GM21528 (cell line): ENCODE results near the gene TMEM116.
"Not testable (repeated sequence)": the region's sequence is repeated elsewhere in the genome, so short reads cannot be mapped to it uniquely, and the experiment has no call there.

Source experiments
- ATAC-seq: cut with Tn5 transposase; IDR thresholded peaks from one replicate; pipeline ENCODE4 v1.9.1; 2021; ENCODE audit warnings: mild to moderate bottlenecking, moderate library complexity; ENCODE audit not compliant: unreplicated experiment, low FRiP score

Gene TMEM116

DNA sequence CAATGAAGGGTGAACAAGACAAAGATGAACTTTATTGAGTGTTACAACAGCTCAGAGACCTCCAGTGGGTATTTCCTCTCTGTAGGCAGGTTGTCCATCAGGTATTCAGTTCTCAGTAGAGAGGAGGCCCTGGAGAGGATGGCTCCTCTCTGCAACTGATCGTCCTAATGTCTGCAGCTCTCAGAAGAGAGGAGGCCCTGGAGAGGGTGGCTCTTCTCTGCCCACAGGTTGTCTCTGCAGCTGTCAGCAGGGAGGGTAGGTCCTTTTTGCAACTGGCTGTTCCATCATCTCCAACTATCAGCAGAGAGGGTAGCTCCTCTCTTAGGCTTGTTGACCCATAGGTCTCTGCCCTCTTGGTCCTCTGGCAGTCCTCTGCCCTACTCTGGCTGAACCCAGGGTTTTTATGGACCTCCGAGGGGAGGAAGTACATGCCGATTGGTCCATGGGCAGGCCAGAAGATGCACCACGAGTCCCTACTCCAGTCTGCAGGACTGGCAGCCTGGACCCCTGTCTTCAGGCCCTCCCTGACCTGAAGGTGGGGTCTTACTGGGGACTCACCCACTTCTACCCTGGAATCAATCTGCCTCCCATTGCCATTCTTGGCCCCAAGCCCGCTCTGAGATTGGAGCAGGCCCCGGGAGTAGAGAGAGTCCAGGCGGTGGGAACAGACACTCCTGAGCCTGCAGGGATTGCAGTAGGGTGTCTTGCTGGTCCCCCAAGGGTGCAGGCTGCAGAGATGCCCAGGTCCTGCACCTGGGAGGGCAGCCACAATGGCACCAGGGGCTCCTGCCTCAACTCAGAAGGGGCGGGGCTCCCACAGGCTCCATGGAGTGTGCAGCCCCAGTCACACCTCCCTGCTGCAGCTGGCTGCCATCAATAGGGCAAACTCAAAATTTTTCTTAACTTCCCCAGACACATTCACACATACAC lies 2.3 kb downstream of the TMEM116 start:
- ATAC-seq = no peak

DNA sequence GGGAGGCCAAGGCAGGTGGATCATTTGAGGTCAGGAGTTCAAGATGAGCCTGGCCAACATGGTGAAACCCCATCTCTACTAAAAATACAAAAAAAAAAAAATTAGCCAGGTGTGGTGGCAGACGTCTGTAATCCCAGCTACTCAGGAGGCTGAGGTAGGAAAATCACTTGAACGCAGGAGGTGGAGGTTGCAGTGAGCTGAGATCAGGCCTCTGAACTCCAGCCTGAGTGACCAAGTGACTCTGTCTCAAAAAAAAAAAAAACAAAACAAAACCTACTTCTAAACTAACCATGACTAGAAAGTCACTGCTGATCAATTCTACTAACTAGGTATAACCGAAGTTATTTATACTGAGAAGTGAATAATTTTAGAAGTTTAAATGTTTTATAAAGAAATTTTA lies 3.4 kb downstream of the TMEM116 start:
- ATAC-seq = not testable (repeated sequence)

GRCh38 chr12:112008918-112009317 lies 4.0 kb downstream of the TMEM116 start:
- no peak for ATAC-seq

DNA sequence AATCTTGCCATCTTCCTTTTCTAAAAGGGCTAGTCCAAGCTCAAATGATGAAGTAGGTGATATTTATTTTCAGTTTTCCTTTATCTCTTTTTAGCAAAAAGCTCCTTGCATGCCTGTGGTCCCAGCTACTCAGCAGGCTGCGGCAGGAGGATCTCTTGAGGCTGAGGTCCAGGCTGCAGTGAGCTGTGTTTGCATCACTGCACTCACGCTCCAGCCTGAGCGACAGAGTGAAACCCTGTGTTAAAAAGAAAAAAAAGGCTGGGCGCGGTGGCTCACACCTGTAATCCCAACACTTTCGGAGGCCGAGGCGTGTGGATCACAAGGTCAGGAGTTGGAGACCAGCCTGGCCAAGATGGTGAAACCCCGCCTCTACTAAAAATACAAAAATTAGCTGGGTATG lies 5.0 kb downstream of the TMEM116 start:
- ATAC-seq = no peak

DNA sequence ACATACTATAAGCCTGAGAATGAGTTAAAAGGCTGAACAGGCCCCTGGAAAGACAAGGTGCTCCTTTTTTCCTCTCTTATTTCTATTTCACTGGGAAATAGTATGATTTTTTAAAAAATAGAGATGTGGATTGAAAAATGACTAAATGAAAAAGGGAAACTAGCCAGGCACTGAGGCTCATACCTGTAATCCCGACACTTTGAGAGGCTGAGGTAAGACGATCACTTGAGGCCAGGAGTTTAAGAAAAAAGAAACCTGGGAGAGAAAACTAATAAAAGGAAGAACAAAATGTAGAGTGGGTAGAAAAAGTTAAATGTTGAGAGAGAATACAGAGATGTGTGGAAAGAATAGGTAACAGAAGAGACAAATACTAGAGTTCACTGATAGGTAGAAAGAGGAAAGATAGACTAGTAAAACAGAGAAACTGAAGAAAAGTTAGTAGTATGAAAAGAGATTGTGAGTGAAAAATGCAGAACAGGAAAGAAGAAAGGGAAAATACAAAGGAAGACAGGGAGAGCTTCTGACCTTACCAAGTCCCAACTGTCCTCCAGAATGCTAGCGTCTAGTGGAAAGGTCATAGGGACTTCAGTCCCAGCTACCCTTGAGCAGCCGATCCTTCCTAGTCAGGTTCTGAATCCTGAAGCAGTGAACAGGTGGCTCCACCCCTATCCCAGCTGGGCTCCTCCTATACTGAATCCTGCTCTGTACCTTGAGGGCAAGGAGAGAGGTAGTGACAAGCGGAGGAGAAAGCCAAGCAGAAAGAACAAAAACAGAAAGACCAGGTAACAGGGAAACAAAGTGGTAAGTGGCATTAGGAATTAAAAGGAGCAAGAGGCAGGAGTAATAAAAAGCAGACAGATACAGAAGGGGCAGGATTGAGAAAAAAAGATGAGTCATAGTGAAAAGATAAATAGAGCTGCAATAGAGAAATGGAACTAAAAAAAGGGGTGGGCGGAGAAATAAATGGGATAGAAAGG lies 7.3 kb downstream of the TMEM116 start:
- no peak for ATAC-seq

DNA sequence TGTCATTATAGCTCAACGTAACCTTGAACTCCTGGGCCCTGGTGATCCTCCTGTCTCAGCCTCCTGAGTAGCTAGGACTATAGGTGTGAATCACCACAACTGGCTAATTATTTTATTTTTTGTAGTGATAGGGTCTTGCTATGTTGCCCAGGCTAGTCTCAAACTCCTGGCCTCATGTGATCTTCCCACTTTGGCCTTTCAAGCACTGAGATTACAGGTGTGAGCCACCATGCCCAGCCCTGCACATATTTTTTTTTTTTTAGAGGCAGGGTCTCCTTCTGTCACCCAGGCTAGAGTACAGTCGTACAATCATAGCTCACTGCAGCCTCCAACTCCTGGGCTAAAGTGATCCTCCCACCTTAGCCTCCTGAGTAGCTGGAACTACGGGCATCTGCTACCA lies 8.9 kb downstream of the TMEM116 start:
- ATAC-seq = no peak

DNA sequence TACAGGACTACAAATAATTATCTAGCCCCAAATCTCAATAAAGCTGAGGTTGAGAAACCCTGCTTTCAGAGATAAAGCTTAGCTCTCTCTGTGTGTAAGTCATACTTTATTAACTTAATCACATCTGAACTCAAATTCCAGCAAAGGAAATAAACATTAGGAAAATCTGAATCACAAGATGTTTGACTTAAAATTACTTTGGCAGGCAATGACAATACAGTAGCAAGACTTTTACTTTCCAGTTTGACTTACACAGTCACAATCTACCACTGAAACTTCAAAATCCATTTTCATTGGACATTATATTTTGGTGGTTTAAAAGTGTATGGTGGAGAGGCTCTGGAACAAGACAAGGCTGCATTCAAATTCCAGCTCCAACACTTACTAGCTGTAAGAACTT lies 11.4 kb downstream of the TMEM116 start:
- ATAC-seq = no peak

DNA sequence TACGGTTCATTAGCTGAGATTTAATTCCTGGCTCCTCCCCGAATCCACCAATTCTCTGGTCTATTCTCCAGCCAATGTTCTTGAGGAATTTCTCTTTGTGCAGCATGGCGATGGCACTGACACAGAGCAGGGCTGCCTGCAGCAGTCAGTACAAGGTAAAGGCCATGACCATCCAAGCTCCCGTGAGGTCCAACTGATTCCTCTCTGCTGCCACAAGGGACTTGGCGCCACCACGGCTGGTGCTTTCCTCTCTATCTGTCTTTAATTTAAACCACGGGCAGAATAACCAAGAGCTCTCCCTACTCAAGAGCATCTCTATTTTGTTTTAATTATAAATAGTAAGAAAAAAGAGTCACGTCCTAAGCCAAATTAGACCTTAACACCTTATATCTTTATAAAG lies 12.1 kb downstream of the TMEM116 start:
- ATAC-seq = no peak

DNA sequence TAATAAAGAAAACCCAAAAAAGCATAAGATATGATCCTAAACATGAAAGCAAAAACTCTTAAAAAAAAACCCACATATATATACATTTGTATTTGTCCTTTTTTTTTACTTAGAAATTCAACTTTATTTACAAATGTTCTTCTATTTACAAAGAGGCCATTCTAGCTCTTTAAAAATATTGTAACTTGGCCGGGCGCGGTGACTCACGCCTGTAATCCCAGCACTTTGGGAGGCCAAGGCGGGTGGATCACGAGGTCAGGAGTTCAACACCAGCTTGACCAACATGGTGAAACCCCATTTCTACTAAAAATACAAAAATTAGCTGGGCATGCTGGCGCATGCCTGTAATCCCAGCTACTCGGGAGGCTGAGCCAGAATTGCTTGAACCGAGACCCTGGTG lies 13.8 kb downstream of the TMEM116 start:
- ATAC-seq = not testable (repeated sequence)

DNA sequence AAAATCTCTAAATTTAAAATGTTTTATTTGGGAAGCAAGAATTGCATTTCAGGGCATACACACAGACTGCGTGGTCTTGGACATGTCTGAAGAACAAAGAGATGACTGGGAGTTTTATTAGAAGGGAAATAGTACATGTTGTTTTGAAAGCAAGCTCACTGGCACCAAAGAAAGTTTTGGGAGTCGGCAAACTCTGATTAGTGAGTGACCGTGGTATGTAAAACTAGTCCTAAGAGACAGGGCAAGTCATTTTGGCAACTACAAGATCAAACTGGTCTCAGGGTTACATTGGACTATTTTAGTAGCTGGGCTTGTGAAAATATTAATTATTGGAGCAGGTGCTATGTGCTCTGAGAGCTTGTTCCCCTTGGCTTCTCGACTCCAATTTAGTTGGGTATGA lies 14.9 kb downstream of the TMEM116 start:
- ATAC-seq = no peak

- ATAC-seq = no peak
Observed at GRCh38 chr12:111997300-111997699, 15.7 kb downstream of the TMEM116 start.

DNA sequence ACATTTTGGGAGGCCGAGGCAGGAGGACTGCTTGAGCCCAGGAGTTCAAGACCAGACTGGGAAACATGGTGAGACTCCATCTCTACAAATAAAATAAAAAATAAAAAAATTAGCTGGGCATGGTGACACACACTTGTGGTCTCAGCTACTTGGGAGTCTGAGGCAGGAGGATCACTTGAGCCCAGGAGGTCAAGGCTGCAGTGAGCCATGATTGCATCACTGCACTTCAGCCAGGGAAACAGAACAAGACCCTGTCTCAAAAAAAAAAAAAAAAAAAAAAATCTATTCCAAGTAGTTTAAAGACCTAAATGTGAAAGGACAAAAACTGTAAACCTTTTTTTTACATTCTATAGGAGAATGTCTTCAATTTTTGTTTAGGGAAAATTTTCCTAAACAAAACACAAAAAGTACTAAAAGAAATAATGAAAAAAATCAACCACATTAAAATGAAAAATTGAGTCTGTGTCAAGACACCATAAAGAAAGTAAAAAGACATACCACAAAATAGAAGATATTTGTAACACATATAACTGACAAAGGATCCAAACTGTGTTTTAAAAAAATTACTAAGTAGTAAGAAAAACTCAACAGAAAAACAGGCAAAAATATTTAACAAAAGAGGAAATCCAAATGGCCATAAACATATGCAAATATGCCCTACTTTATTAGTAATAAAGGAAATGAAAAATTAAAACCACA lies 17.0 kb downstream of the TMEM116 start:
- ATAC-seq = no peak

DNA sequence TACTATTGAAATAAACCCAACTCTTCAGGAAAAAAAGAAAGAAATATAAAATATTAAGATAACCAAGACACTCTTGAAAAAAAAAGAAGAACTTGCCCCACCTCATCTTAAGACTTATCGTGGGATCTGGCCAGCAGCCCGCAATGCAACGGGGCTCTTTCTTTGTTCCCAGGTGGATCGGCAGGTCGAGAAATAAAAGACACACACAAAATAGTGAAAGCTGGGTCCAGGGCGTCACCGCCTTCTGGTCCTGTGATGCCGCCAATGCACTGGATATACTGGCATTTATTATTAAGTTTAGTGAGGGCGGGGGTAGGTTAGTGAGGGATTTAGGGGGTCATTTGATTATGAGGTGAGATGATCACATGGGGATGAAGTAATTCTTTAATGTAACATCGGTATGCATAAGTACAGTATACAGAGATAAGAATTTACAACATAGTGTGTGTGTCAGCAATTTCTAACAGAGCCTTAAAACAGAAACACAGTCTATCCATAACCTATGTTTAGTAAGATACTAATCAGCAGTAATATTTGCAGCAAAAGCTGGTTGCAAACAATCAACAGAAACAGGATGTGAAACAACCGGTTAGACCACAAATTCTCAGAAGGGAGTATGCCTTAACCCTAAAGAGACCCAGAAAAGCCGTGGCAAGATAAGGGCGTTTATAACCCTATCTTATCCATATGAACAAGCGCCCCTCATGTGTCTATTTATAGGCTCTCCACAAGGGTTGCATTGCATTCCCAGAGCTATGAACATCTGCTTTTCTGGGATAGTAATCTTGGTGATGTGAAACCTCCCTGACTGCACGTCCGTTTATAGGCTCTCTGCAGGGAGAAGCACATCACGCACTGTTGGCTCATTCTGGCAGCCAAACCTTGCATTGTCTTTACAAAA lies 18.5 kb downstream of the TMEM116 start:
- peak; percentile 13 for ATAC-seq

DNA sequence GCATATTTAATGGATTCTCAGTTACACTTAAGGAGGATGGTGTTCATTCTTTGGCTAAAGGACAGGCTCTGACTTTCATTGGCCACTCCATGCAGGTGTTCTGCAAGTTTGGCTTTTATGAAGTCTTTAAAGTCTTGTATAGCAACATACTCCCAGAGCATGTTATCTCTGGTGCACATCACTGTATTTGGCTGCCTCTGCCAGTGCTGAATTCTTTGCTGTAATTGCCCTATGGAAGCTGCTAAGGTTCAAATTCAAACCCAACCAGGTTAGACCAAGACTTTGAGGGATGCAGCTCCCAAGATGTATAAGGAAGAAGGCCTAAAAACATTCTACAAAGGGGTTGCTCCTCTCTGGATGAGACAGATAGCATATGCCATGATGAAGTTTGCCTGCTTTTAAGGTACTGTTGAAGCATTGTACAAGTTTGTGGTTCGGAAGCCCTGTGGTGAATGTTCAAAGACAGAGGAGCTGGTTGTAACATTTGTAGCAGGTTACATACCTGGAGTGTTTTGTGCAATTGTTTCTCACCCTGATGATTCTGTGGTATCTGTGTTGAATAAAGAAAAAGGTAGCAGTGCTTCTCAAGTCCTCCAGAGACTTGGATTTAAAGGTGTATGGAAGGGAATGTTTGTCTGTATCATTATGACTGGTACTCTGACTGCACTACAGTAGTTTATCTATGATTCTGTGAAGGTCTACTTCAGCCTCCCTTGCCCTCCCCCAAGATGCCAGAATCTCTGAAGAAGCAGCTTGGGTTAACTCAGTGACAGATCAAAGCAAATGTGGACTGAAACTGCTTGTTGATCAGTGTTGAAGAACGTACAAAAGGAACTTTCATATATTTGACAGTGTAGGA lies 19.4 kb downstream of the TMEM116 start:
- peak; percentile 49 for ATAC-seq

GRCh38 chr12:111992464-111992863 lies 20.5 kb downstream of the TMEM116 start:
- ATAC-seq = no peak

GRCh38 chr12:111991946-111992345 lies 21.0 kb downstream of the TMEM116 start:
- ATAC-seq = no peak

GRCh38 chr12:111991535-111991934 lies 21.4 kb downstream of the TMEM116 start:
- no peak for ATAC-seq

- ATAC-seq = no peak
Observed at GRCh38 chr12:111984820-111985219, 28.1 kb downstream of the TMEM116 start.

GRCh38 chr12:111981987-111982386 lies 31.0 kb downstream of the TMEM116 start:
- ATAC-seq = no peak
